ENCODE measurements around the gene NDUFS3.
"Not testable (repeated sequence)": the region's sequence is repeated elsewhere in the genome, so short reads cannot be mapped to it uniquely, and the experiment has no call there.

Gene NDUFS3

GRCh38 chr11:47560426-47560825 is 18.4 kb upstream of the NDUFS3 start:
- no peak for DNase-seq (ENCODE audit: low read depth)

- DNase-seq (ENCODE audit: low read depth) = not testable (repeated sequence)
Measured at GRCh38 chr11:47562393-47562792, 16.5 kb upstream of the NDUFS3 start.

GRCh38 chr11:47564366-47564765 is 14.5 kb upstream of the NDUFS3 start:
- DNase-seq (ENCODE audit: low read depth) = not testable (repeated sequence)

DNA sequence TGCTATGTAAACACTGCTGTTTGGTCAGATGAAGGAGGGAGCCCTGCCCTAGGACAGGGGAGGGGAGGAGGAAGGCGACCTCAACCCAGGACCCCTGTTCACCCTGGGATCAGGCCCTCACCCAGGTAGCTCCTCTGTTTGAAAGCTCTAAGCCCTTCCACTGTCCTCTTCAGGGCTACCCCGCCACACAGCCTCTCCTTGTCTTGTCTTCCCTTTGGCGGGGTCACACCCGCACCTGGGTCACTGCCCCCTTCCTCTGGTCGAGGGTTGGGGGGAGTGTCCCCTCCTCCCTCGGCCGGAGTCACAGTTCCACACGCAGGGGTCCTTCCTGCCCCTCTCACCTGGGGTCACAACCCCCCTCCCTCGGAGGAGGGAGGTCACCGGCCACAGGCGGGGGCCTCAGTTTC is 13.9 kb upstream of the NDUFS3 start:
- no peak for DNase-seq (ENCODE audit: low read depth)

DNA sequence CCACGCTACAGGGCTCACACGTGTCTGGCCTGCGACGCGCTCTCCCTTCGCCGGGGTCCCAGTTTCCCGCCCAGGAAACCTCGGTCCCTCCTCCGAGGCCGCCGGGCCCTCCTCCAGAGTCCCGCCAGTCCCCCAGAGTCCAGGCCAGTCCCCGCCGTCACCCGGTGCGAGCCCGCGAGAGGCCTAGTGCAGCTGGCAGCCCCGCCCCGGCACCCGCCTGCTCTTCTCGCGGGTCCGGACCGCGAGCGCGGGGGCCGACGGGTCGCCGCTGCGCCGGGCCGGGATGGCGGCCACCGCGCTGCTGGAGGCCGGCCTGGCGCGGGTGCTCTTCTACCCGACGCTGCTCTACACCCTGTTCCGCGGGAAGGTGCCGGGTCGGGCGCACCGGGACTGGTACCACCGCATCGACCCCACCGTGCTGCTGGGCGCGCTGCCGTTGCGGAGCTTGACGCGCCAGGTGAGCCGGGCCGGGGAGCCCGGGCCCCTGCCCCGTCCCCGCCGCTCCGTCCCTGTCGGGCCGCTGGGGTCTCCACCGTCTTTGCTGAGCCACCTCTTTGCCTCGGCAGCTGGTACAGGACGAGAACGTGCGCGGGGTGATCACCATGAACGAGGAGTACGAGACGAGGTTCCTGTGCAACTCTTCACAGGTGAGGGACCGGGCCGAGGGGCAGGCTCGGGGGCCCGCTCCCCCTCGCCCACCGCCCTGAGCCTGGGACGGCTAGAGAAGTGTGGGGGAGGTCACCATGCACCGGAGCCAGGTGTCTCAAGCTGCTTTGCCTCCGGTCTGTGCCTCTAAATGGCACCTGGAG is 13.3 kb upstream of the NDUFS3 start, which contains the start of gene PTPMT1:
TSS of gene PTPMT1 (plus strand) at position 260 of the 809 bp plus-strand sequence. CDS start at position 284, 24 bp downstream.
- DNase-seq (ENCODE audit: low read depth) = peak; percentile 58

- no peak for DNase-seq (ENCODE audit: low read depth)
Measured at GRCh38 chr11:47566149-47566698, 12.7 kb upstream of the NDUFS3 start.

GRCh38 chr11:47569646-47570045 is 9.2 kb upstream of the NDUFS3 start:
- DNase-seq (ENCODE audit: low read depth) = no peak

DNA sequence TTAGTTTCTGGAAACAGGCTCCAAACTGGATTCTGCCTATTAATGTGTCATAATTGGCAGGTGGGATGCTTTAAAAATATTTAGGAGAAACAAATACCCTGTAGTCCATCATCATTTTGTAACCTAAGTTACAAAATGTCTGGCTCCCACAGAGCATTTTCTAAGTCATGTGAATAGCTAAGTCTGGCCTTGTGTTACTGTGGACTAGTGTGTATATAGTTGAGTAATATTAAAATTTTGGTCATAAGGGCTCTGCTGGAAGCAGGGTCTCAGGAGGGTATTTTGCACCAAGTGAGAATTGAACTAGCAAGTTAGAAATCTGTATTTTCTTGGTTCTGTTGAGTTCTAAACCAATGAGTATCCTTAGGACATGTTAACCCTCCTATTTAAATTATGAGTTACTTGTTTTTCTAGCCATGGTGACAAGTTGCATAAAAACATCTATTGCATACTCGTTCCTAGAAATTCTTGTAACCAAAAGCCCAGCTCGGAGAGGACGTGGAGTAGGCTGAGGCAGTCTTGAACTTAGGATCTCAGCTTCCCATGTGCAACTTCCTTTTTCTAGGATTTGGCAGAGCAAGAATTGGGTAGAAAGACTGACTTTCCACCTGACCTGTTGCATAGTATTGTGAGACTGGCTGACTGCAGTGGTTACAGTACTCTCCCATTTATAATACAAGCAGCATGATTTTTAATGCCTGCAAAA is 8.1 kb upstream of the NDUFS3 start:
- DNase-seq (ENCODE audit: low read depth) = no peak

GRCh38 chr11:47571357-47571729 is 7.5 kb upstream of the NDUFS3 start:
- no peak for DNase-seq (ENCODE audit: low read depth)

- DNase-seq (ENCODE audit: low read depth) = no peak
Measured at GRCh38 chr11:47571895-47572294, 7.0 kb upstream of the NDUFS3 start.

DNA sequence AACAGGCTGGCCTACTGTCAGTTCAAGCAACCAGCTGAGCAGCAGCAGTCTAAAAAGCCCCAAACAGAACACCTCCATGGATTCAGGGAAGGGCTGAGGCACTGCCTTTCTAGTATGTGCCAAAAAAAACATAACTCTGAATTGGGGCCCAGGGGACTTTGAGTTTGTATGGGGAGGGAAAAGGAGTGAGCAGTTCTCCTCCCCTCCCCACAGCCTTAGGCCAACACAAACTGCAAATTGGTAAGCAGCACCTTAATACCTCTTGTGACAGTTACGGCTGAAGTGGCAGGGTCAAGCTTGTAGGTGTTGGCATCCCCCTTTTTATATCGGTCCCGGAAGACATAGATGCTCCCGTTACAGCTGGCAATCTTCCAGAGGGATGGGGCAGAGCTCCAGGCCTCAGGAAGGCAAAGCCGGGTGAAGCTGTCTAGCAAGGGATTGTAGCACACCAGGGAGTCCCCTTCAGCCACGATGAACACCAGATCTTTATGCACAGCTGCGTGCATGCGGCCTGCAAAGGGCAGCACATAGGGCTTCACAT is 6.1 kb upstream of the NDUFS3 start:
- no peak for DNase-seq (ENCODE audit: low read depth)

DNA sequence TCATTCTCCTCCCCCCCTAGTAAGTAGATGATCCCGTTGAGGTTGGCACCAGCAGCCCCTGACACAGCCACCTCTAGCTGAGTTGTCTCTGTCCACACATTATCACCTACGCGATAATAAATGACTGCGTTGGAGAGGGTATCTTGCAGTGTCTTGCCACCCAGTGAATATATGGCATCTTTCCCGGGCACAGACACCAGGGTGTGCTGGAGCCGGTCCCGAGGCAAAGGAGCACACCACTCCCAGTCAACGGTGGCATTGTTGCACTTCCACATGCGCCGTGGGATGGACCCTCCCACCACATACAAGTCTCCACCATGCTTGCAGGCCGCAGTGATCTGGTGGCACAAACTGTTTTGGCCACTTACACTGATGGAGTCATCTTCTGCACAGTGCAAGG is 5.6 kb upstream of the NDUFS3 start:
- DNase-seq (ENCODE audit: low read depth) = no peak

- no peak for DNase-seq (ENCODE audit: low read depth)
Measured at GRCh38 chr11:47577460-47578041, 1.3 kb upstream of the NDUFS3 start.

DNA sequence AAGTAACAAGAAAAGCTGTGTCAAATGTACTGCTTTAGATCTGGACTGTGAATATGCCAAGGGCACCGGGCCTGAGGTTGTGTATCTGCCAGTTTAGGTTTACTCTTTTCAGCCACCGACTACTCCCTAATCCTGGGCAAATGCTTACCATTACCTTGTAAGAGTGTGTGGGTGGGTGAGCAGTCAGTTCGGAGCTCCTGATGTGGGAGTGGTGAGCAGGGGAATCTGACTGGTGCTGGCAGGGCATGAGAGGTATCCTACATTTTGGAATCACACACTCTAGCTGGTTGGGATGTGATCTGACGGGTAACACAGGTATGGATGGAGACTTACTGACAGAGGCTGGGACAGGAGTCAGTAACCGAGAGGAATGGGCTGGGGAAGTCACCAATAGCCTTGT is 5.0 kb downstream of the NDUFS3 start:
- no peak for DNase-seq (ENCODE audit: low read depth)

- no peak for DNase-seq (ENCODE audit: low read depth)
Measured at GRCh38 chr11:47586098-47586855, 7.4 kb downstream of the NDUFS3 start, which contains the start of gene FAM180B. TSS of gene FAM180B (plus strand) at chr11:47586678. CDS start at chr11:47586769, 91 bp downstream.

DNA sequence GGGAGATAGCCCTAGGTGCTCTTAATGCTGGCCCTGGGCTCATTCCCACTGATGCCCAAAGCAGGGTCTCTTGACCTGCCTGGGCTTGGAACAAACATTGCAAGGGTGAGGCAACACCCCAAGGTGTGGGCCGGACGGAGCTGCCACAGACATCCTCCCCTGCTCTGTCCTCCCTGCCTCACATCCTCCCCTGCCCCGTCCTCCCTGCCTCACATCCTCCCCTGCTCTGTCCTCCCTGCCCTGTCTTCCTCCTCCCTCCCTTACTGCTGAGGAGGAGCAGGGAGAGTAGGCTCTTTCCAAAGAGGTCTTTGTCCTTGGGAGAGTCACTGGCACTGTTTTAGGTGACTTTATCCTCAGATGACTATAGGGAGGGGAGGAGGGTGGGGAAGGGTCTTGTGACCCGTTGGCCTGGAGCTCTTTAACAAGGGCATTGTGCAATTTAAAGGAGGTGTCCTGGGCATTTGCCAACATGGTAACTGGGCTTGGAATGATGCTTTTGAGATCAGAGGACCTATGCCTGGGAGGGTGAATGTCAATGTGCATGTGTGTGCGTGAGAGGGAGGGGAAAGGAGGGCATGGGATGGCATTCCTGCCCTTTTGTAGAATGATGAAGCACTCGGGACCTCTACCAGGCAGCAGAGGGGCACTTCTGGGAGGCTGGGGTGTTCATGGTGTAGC is 8.3 kb downstream of the NDUFS3 start:
- DNase-seq (ENCODE audit: low read depth) = no peak

- no peak for DNase-seq (ENCODE audit: low read depth)
Measured at GRCh38 chr11:47587723-47588326, 9.0 kb downstream of the NDUFS3 start.

DNA sequence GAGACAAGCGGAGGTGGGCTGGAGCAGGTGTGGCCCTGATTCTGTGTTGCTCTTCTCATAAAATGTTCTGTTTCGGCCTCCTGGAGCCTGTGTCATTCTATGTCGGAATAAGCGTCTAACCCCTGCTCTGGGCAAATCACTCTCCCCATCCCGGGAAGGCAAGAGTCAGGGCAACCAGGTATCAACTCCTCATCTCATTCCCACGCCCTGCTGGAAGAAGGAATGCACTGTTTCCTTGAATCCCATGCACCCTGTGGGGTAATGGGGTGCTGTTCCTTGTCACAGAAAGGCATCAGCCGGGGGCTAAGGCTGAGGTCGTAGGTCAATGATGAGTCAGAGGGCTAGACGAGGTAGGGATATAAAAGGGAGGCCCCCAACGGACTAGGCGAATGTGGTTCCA is 10.2 kb downstream of the NDUFS3 start:
- DNase-seq (ENCODE audit: low read depth) = no peak

DNA sequence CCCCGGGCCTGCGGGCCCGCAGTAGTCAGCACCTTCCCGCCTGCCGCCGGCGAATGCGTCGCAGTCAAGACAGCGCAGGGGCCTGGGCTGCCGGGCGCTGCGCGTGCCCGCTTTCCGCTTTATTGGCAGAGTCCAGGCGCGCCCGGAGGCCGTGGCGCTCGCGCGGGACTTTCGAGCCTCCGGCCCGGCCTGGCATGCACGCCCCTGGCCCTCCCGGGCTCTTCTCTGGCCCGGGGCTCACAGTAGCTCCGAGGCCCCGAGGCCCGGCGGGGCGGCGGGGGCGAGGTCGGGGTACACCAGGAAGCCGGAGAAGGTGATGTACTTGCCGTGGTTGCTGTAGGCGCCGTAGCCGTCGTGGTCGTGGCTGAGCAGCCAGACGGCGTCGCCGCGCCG is 10.7 kb downstream of the NDUFS3 start:
- no peak for DNase-seq (ENCODE audit: low read depth)

DNA sequence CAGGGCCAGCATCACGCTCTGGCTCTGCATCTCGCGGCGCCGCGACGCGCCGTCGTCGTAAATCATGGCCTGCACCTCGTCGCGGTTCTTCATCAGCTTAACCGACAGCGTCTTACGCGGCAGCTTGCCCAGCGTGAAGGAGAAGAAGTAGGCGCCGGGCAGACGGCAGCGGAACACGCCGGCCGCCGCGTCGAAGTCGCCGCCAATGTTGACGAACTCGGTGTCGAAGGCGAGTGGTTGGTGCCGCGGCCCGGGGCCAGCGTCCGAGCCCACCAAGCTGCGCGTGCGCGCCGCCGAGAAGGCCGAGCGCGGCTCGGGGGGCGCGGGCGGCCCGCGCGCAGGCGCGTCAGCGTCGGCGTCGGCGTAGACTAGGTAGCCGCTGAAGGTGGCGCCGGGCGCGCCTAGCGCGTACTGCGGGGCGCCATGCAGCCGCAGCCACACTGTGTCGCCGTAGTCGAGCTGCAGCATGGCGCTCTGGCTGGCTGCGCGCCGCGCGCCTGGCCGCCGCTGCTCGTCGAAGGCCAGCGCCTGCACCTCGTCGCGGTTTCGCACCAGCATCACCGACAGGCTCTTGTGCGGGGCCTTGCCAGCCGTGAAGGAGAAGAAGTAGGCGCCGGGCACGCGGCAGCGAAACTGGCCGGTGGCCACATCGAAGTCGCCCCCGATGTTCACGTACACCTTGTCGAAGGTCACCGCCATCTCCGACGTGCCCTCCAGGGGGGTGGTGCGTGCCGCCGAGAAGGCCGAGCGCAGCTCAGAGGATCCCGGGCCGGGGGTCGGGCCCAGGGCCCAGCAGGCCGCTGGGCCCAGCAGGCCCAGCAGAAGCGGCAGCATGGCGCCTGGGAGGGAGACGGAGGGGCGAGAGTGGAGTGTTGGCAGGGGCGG is 11.3 kb downstream of the NDUFS3 start:
- DNase-seq (ENCODE audit: low read depth) = no peak
